Daoy (cell line): Measurements from ENCODE around the gene ADM5. TPM values are rescaled to one million over a fixed set of nuclear protein-coding genes. Genes with fewer than 3 reads are reported as not detected.

Source experiments
- DNase-seq: peaks from one replicate; pipeline ENCODE4 v3.0.0-alpha.2; 2015; ENCODE audit warnings: low read depth
- total RNA-seq: library from RNA; depleted of rRNA; stranded (reverse); fragments of >200 nt; shearing (Covaris generic); gene quantifications from 2 replicates; pipeline ENCODE4 v1.2.3, GENCODE V29; 2014; rRNA removed

ADM5 gene
- 0.27 and 0.40 TPM in 2 replicates for total RNA-seq

GRCh38 chr19:49689133-49690078 is at the start of gene ADM5:
Gene ADM5 (plus strand): TSS chr19:49689594. CDS start chr19:49689838, 244 bp downstream.
- DNase-seq, result peak; percentile 69

DNA sequence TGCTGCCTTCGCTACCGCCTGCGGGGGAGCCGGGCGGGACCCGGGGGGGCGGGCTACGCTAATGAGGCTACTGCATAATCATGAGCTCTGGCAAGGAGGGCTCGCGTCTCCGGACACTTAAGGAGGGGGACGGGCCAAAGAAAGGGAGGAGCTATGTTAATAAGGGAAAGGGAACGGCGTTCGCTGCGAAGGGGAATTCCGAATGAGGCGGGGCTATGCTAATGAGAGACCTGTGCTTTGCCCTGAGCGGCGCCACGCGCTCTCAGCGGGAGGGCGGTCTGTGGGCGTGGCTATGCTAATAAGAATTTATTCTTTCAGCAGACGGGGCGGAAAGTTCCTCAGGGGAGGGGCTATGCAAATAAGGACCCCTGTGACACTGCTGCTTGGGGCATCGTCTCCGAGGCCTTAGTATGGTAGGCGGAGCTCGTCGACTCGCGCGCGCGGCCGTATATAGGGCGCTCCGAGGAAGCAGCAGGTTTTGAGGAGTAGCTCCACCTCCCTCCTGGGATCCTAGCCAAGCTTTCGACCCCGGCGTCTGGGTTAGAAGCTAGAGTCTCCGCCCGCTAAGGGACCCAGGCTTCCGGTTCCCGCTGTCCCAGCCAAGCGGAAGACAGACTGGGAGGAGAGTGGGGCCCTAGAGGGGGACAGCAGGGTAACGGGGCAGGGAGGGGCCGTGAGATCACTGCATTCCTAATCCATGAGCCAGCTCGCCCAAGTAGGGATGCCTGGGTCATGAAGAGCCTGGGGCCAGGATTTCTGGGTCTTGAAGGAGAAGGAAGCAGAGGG is 49.1 kb upstream of the ADM5 start, which contains the start of gene RRAS:
TSS of gene RRAS (minus strand) at position 31 of the 786 bp plus-strand sequence. CDS start 45 bp downstream, outside the sequence.
- peak; percentile 100 for DNase-seq

DNA sequence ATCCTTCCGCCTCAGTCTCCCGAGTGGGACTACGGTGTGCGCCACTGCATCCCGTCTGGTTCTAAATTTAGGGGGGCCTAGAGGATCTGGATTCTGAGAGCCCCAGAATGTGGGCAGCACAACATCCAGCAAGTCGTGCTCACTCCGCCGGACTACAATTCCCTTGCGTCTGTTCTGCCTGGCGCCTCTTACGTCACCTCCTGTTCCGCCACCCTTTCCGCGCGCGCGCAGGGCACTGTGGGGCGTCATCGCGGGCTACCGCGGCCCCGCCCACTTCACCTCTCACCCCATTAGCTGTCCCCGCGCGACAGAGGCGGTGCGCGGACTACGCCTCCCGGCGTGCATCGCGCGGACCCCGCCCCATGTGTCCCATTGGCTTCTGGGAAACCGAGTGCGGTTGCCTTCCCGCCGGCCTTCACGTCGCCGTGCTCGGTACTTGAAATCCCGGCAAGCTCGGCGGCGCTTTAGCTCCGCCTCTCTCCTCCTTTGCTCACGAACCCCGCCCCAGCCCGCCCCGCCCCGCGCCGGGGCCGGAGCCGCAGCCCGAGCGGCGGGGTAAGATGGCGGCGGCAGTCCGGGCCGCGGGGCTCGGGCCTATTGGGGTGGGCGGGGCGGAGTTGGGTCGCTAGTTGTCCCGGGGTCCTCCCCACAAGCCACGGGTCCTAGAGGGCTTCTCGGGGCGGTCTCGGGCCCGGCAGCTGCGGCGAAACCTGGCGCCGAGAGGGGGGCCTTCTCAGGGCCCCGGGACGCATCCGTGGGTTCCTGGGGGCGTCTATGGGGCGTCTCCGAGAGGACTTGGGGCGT is 47.5 kb upstream of the ADM5 start, which contains the start of gene SCAF1:
TSS of gene SCAF1 (plus strand) at position 522 of the 804 bp plus-strand sequence. CDS start 2,818 bp downstream, outside the sequence.
- peak; percentile 100 for DNase-seq

DNA sequence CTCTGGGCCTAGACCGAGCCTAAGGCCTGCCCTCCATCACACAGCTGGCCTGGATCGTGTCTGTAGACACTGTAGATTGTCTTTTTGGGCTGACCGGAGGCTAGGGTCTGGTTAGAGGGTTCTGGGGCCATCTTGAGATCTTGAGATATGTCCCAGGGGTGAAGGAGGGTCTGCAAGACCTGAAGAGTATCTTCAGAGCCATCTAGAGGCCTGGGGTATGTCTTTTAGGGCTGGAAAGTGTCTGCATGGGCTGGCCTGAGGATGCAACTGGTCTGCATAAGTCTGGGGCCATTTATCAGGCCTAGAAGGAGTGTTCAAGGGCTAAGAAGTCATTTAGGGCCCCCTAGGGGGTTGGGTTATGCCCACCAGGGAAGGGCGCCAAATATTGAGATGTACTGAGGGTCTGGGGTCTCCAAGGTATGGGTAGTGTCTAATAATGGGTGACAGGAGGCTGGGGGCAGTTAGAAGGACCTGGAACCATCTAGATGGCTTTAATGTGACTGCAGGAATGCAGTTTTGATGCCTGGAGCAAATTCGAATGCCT is 46.8 kb upstream of the ADM5 start:
- no peak for DNase-seq

DNA sequence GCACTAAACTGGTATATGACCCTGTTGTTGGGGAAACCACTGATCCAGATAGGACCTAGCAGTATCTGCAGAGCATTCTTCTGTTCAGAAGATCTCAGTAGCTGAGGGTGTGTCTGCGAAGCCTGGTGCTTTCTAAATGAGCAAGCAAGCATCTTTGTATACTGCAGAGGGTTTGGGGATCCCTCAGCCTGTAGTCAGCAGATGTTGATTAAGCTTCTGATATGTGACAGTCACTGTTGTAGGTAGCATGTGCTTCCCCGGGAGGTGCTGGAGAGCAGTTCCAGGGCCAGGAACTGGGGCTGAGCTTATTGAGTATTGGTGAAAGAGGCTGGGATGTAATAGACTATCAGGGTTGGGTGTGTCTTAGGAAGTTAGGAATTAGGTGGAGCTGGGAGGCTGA is 45.9 kb upstream of the ADM5 start:
- DNase-seq, result no peak

GRCh38 chr19:49645592-49645991 is 43.8 kb upstream of the ADM5 start:
- no peak for DNase-seq

- DNase-seq, result no peak
These were observed 43.4 kb upstream of the ADM5 start for GRCh38 chr19:49645995-49646394.

DNA sequence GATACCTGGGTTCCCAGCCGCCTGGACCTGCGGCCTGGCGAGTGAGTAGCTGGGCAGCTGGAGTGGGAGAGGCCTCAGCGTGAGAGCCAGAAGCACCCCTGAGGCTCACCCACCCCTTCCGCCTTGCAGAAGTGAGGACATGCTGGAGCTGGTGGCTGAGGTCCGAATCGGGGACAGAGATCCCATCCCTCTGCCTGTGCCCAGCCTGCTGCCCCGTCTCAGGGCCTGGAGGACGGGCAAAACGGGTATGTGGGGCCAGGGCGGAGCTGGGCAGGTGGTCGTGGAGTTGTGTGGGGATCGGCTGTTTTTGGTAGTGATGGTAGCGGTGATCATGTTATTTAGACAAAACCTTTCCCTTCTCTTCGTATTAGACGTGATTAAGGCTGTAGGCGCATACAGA is 42.8 kb upstream of the ADM5 start:
- no peak for DNase-seq

DNA sequence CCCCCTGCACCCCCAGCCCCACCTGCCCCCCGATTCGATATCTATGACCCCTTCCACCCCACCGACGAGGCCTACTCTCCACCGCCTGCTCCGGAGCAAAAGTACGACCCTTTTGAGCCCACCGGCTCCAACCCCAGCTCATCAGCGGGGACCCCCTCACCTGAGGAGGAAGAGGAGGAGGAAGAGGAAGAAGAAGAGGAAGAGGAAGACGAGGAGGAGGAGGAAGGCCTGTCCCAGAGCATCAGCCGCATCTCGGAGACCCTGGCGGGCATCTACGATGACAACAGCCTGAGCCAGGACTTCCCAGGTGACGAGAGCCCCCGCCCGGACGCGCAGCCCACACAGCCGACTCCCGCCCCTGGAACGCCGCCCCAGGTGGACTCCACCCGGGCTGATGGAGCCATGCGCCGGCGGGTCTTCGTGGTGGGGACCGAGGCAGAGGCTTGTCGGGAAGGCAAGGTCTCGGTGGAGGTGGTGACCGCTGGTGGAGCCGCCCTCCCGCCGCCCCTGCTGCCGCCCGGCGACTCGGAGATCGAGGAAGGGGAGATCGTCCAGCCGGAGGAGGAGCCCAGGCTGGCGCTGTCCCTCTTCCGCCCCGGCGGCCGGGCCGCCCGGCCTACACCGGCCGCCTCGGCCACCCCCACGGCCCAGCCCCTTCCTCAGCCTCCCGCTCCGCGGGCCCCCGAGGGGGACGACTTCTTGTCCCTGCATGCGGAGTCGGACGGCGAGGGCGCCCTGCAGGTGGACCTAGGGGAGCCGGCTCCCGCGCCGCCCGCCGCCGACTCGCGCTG is 38.2 kb upstream of the ADM5 start:
- DNase-seq, result no peak

- DNase-seq, result no peak
These were observed 37.4 kb upstream of the ADM5 start for GRCh38 chr19:49651820-49652550.

DNA sequence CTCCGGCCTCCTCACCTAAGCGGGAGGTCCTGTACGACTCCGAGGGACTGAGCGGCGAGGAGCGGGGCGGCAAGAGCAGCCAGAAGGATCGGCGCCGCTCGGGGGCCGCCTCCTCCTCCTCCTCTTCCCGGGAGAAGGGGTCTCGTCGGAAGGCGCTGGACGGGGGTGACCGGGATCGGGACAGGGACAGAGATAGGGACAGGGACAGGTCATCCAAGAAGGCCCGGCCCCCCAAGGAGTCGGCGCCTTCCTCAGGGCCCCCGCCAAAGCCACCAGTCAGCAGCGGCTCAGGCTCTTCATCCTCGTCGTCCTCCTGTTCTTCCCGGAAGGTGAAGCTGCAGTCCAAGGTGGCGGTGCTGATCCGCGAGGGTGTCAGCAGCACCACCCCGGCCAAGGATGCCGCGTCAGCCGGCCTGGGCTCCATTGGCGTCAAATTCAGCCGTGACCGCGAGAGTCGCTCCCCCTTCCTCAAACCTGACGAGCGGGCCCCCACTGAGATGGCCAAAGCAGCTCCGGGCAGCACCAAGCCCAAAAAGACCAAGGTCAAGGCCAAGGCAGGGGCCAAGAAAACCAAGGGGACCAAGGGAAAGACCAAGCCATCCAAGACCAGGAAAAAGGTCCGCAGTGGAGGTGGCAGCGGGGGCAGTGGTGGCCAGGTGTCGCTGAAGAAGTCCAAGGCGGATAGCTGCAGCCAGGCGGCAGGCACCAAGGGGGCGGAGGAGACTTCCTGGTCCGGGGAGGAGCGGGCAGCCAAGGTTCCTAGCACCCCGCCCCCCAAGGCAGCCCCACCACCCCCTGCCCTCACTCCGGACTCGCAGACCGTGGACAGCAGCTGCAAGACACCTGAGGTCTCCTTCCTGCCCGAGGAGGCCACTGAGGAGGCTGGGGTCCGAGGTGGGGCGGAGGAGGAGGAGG is 36.6 kb upstream of the ADM5 start:
- DNase-seq, result no peak

DNA sequence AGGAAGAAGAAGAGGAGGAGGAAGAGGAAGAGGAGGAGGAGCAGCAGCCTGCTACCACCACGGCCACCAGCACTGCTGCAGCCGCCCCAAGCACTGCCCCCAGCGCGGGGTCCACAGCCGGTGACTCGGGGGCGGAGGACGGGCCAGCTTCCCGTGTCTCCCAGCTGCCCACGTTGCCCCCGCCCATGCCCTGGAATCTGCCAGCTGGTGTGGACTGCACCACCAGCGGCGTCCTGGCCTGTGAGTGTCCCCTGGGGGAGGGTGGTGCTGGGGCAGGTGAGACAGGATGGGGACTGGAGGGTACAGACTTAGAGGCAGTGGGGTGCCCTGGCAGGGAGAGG is 36.0 kb upstream of the ADM5 start:
- no peak for DNase-seq

GRCh38 chr19:49654581-49654980 is 34.8 kb upstream of the ADM5 start:
- DNase-seq, result no peak

- no peak for DNase-seq
These were observed 33.6 kb upstream of the ADM5 start for GRCh38 chr19:49655570-49656455.

DNA sequence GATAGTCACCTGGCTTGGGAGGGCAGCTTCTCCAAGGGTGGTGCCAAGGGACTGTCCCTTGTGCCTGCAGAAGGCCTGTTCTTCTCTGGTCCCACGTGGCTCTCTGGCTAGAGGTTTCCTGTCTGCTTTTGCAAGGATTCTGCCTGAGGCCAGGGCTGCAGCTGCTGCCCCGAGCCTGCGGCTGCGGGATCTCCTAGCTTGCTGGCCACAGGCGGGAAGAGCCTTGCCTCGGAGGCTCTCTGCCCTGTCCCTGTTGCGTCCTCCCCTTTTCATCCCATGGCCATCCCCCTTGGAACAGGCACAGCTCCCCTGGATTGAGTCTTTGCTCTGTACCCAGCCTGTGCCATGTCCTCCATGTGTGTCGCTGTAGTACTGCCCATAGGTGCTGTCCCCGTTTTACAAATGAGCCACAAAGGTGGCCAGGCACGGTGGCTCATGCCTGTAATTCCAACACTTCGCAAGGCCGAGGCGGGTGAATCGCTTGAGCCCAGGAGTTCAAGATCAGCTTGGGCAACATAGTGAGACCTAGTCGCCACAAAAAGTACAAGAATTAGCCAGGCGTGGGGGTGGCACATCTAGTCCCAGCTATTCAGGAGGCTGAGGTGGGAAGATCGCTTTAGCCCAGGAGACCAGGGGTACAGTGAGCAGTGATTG is 32.8 kb upstream of the ADM5 start:
- DNase-seq, result no peak

DNA sequence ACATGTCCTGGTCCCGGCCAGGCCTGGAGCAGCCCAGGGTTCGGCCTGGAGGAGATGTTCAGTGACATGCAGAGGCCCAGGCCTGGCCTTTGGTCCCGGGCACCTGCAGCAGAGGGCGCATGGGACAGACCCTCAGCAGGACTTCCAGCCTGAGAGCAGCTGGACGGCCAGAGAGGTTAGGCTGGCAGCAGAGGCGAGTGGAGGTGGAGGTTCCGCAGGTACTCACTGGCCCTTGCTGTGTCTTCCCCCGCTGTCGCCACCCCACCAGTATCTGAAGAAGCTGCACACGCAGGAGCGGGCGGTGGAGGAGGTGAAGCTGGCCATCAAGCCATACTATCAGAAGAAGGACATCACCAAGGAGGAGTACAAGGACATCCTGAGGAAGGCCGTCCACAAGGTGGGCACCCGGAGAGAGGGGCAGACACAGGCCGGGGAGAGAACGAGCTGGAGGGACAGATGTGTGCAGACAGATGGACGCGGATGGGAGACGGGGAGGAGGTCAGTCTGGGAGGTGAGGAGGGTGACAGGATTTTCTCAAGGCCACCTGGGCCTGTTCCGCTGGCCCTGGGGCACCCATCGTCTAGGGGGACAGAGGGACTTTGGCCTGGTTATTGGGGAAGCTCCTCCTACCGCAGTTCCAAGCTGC is 31.8 kb upstream of the ADM5 start:
- no peak for DNase-seq

- DNase-seq, result no peak
These were observed 31.3 kb upstream of the ADM5 start for GRCh38 chr19:49658139-49658517.
